ENCODE data around the gene CCDC102A. TPM values are rescaled to one million over a fixed set of nuclear protein-coding genes. Genes with fewer than 3 reads are reported as not detected.

CCDC102A gene
- total RNA-seq, 1 experiment from 2014 or later, result 4.5 TPM

GRCh38 chr16:57537581-57538234 lies 1.3 kb upstream of the CCDC102A start:
- Histone ChIP-seq H3K27me3 (ENCODE audit: insufficient read depth, low read length) (no peaks in the 10 kb centered on the region), H3K9me2 (ENCODE audit: insufficient read depth) (no peaks in the 10 kb centered on the region), H3K4me1 (ENCODE audit: control insufficient read depth in 1 of 2, insufficient read depth in 2 of 2, low read length in 2 of 2) (peaks cover 17 to 35% of the 10 kb centered on the region in 2 experiments), H4K20me1 (ENCODE audit: insufficient read depth) (no peaks in the 10 kb centered on the region), H3K4me2 (ENCODE audit: low read length) (no peak overlapping the region), H3K79me2 (ENCODE audit: insufficient read depth, low read length) (peaks cover 9% of the 10 kb centered on the region; the same call in 1 of the 2 replicates), H3K9ac (ENCODE audit: low read length) (no peak overlapping the region), H3K36me3 (ENCODE audit: control insufficient read depth in 1 of 2, insufficient read depth in 2 of 2, low read length in 2 of 2) (no peaks in the 10 kb centered on the region), H3K4me3 (replicated peaks in 1 of 2; ENCODE audit: low read depth in 1 of 2, low read length in 2 of 2) (no peak overlapping the region), H2AFZ (ENCODE audit: low read depth, low read length, poor library complexity, severe bottlenecking) (no peak overlapping the region), H3K27ac (ENCODE audit: low read depth, low read length) (no peak overlapping the region), H3K9me3 (ENCODE audit: control insufficient read depth in 1 of 2, insufficient read depth in 1 of 2, low read depth in 1 of 2, low read length in 2 of 2) (no peaks in the 10 kb centered on the region)
- DNase-seq (ENCODE audit: low read depth, low spot score) (no peak), ATAC-seq (no peak)
- intact Hi-C loops (cut with micrococcal nuclease), result loop anchor here (5.0 kb wide), 1 partner anchor 50 kb away; the partner anchor contains the start of gene DOK4
- ChIA-PET RAD21 (ENCODE audit: low non-redundant PET in 1 of 2, low total read pairs in 2 of 2, uncharacterized antibody in 2 of 2, unreplicated experiment in 2 of 2) (no interaction called here), POLR2A (no interaction called here), CTCF (no interaction called here)
- TF ChIP-seq SIN3A (IDR thresholded peaks at IDR 0.05; ENCODE audit: low read depth) (no peak), FOSL1 (IDR thresholded peaks at IDR 0.05; ENCODE audit: low read depth) (no peak), RAD21 (IDR thresholded peaks at IDR 0.05; ENCODE audit: low read depth) (no peak), EZH2 (IDR thresholded peaks at IDR 0.05) (no peak)
- BruUV-seq (replicated peaks), result TSS peak; percentile 41

- Histone ChIP-seq H4K20me1 (ENCODE audit: insufficient read depth) (no peaks in the 10 kb centered on the region), H3K4me2 (ENCODE audit: low read length) (peak overlapping the region; percentile 96), H3K27me3 (ENCODE audit: insufficient read depth, low read length) (no peaks in the 10 kb centered on the region), H2AFZ (ENCODE audit: low read depth, low read length, poor library complexity, severe bottlenecking) (no peak overlapping the region), H3K4me3 (replicated peaks in 1 of 2; ENCODE audit: low read depth in 1 of 2, low read length in 2 of 2) (peak overlapping the region; percentile 52 to 72), H3K9me2 (ENCODE audit: insufficient read depth) (no peaks in the 10 kb centered on the region), H3K4me1 (ENCODE audit: control insufficient read depth in 1 of 2, insufficient read depth in 2 of 2, low read length in 2 of 2) (peaks cover 17 to 35% of the 10 kb centered on the region in 2 experiments), H3K9ac (ENCODE audit: low read length) (peak overlapping the region; percentile 79), H3K36me3 (ENCODE audit: control insufficient read depth in 1 of 2, insufficient read depth in 2 of 2, low read length in 2 of 2) (peaks cover 0 to 1% of the 10 kb centered on the region in 2 experiments; a peak in 1 of 4 replicates), H3K9me3 (ENCODE audit: control insufficient read depth in 1 of 2, insufficient read depth in 1 of 2, low read depth in 1 of 2, low read length in 2 of 2) (no peaks in the 10 kb centered on the region), H3K27ac (ENCODE audit: low read depth, low read length) (no peak overlapping the region), H3K79me2 (ENCODE audit: insufficient read depth, low read length) (peaks cover 14% of the 10 kb centered on the region; the same call in 1 of the 2 replicates)
- ATAC-seq (no peak), DNase-seq (ENCODE audit: low read depth, low spot score) (no peak)
- RAD21 ChIA-PET (ENCODE audit: low non-redundant PET in 1 of 2, low total read pairs in 2 of 2, uncharacterized antibody in 2 of 2, unreplicated experiment in 2 of 2), result no interaction called here
- CTCF ChIA-PET, result no interaction called here
- BruUV-seq (replicated peaks), result no TSS peak
- intact Hi-C loops (cut with micrococcal nuclease), result loop anchor here (5.0 kb wide), 1 partner anchor 50 kb away; the partner anchor contains the start of gene DOK4
- POLR2A ChIA-PET, result no interaction called here
- TF ChIP-seq ZBTB33 (IDR thresholded peaks at IDR 0.05; ENCODE audit: extremely low read depth, insufficient replicate concordance, low read length) (no peak), POLR2AphosphoS5 (IDR thresholded peaks at IDR 0.05; ENCODE audit: low read depth, low read length) (no peak), POLR2A (IDR thresholded peaks at IDR 0.05; ENCODE audit: borderline replicate concordance, extremely low read depth, insufficient read depth, insufficient read length) (no peak), CBX3 (IDR thresholded peaks at IDR 0.05; ENCODE audit: low read depth) (no peak), YY1 (IDR thresholded peaks at IDR 0.05; ENCODE audit: extremely low read depth, insufficient replicate concordance, low read depth, low read length) (no peak), MAX (IDR thresholded peaks at IDR 0.05) (no peak), ZFX (IDR thresholded peaks at IDR 0.05) (no peak), CEBPB (IDR thresholded peaks at IDR 0.05; ENCODE audit: low read depth) (no peak), TCF7L2 (IDR thresholded peaks at IDR 0.05; ENCODE audit: borderline replicate concordance, extremely low read depth, insufficient read depth, insufficient read length) (no peak), ATF3 (IDR thresholded peaks at IDR 0.05) (no peak), JUND (IDR thresholded peaks at IDR 0.05) (no peak)
- TF ChIP-seq, protein P1, sequence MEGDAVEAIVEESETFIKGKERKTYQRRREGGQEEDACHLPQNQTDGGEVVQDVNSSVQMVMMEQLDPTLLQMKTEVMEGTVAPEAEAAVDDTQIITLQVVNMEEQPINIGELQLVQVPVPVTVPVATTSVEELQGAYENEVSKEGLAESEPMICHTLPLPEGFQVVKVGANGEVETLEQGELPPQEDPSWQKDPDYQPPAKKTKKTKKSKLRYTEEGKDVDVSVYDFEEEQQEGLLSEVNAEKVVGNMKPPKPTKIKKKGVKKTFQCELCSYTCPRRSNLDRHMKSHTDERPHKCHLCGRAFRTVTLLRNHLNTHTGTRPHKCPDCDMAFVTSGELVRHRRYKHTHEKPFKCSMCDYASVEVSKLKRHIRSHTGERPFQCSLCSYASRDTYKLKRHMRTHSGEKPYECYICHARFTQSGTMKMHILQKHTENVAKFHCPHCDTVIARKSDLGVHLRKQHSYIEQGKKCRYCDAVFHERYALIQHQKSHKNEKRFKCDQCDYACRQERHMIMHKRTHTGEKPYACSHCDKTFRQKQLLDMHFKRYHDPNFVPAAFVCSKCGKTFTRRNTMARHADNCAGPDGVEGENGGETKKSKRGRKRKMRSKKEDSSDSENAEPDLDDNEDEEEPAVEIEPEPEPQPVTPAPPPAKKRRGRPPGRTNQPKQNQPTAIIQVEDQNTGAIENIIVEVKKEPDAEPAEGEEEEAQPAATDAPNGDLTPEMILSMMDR (IDR thresholded peaks at IDR 0.05 in 2 of 3, conservative IDR thresholded peaks at IDR 0.05 in 1 of 3; ENCODE audit: borderline replicate concordance in 1 of 3, insufficient read depth in 1 of 3, low read depth in 2 of 3, low read length in 2 of 3), result no peak
These were observed 779 bp upstream of the CCDC102A start for GRCh38 chr16:57537194-57537505.

All from HCT116 (cell line).